Heart left ventricle (tissue), 16 donors: ENCODE measurements around the gene DNMT3B. TPM values are rescaled to one million over a fixed set of nuclear protein-coding genes. Genes with fewer than 3 reads are reported as not detected.
A peak's percentile ranks its signal among the peaks of the same experiment; 100 is the strongest.

Source experiments
- ATAC-seq, 4 donors: fragments of 200-7000 bp; cut with Tn5 transposase; one replicate each; pipeline ENCODE4 v1.9.1; 2020 to 2022; ENCODE audit warnings: moderate library complexity in 4 of 4, mild to moderate bottlenecking in 3 of 4, moderate number of reproducible peaks in 1 of 4
- DNase-seq, 5 donors: peaks; one replicate each; pipeline ENCODE4 v3.0.0-alpha.2; 2020
- H3K27ac ChIP-seq, 12 donors: fragments of 200-600 bp; sonication (generic) in 4 of 12; one replicate each; pipeline versions ENCODE4 v1.5.0 to v1.8.0; 2016 to 2022; ENCODE audit warnings: mild to moderate bottlenecking in 2 of 12
- H3K27me3 ChIP-seq, 9 donors: fragments of 200-600 bp; sonication (generic) in 2 of 9; one replicate each; pipeline versions ENCODE4 v1.5.1 to v1.8.0; 2016 to 2022; ENCODE audit warnings: mild to moderate bottlenecking in 3 of 9
- H3K36me3 ChIP-seq, 9 donors: fragments of 200-600 bp; sonication (generic) in 2 of 9; one replicate each; pipeline versions ENCODE4 v1.5.0 to v1.8.0; 2018 to 2022; ENCODE audit warnings: mild to moderate bottlenecking in 2 of 9
- H3K4me1 ChIP-seq, 12 donors: fragments of 200-600 bp; sonication (generic) in 4 of 12; one replicate each; pipeline versions ENCODE4 v1.5.0 to v1.8.0; 2016 to 2022; ENCODE audit warnings: mild to moderate bottlenecking in 3 of 12
- H3K4me3 ChIP-seq, 12 donors: fragments of 200-600 bp; sonication (generic) in 4 of 12; one replicate each; pipeline versions ENCODE4 v1.5.0 to v1.8.0; 2017 to 2022; ENCODE audit warnings: mild to moderate bottlenecking in 9 of 12, moderate library complexity in 4 of 12
- H3K9me3 ChIP-seq, 12 donors: fragments of 200-600 bp; sonication (generic) in 4 of 12; one replicate each; pipeline versions ENCODE4 v1.5.0 to v1.8.0; 2016 to 2022; ENCODE audit warnings: mild to moderate bottlenecking in 1 of 12
- CTCF ChIP-seq, 12 donors: fragments of 200-600 bp; sonication (generic) in 4 of 12; IDR thresholded peaks; one replicate each; pipeline versions ENCODE4 v1.5.0 to v1.8.0; 2018 to 2022; ENCODE audit warnings: antibody characterized with exemption in 12 of 12, mild to moderate bottlenecking in 5 of 12
- POLR2A ChIP-seq, 2 donors: fragments of 450-650 bp; IDR thresholded peaks; one replicate each; pipeline ENCODE4 v1.6.1; 2017; ENCODE audit warnings: antibody characterized with exemption in 2 of 2, mild to moderate bottlenecking in 2 of 2, moderate library complexity in 2 of 2
- WGBS, 4 donors: extraction: QIAGEN DNeasy Blood & Tissue Kit in 2 of 4; methylation state at CpG; one replicate each; pipeline versions ENCODE4 v1.1.5 to v1.1.7; 2013 to 2018; 5-methylcytosine and 5-hydroxymethylcytosine counted together
- intact Hi-C, 10 donors: fragments of 100-400 bp; cut with DNase I; formaldehyde crosslinking; loops; one replicate each; pipeline versions ENCODE4 v1.11.1 to v1.14.2; 2022
- polyA plus RNA-seq, 2 donors: library from polyadenylated mRNA; stranded (reverse); fragments of 200-250 nt; gene quantifications; one replicate each; pipeline ENCODE4 v1.2.3, GENCODE V29; 2013
- total RNA-seq, 9 donors: library from RNA; depleted of rRNA in 2 of 9; stranded (reverse); fragments of >200 nt in 2 of 9; fragmentation: NEBNext Ultra II Directional in 3 of 9; extraction: Animal tissue kit (Norgen Biotek cat#: 25700) in 3 of 9; gene quantifications; one replicate each; pipeline versions ENCODE4 v1.1.0 to v1.2.4, GENCODE V29; 2016 to 2023
- donor health status: ischemic (EF 13 %, LVEDD 7.1; RV severe dilation, severe dysfunction).
- donor health status: healthy with polysubstance abuse.
- donor health status: DM: no; HTN: yes; CAD: no.
- donor health status: DM: no; HTN: no; CAD: no.
- donor health status: ischemic (EF 25% LVEDD 6.9; RV normal size, moderate dysfunction).
- donor health status: ischemic (EF 25% LVEDD 5.7; RV mildly dilated, moderate dysfunction).
- donor health status: healthy.
- donor health status: DM: yes; HTN: yes; CAD: no.
- donor health status: ischemic (EF 35%, LVEDD 5.7; RV mildly dilated, moderate dysfunction).
- donor health status: nonischemic (EF 11% LVEDD 7.7; RV severe dilation, severe dysfunction).
- donor health status: DM: yes; HTN: yes; CAD: no.
- donor health status: PGD.
- donor health status: ischemic (EF 29% LVEDD 5.4; RV normal size, mild dysfunction).
- donor health status: nonischemic (EF 23%, LVEDD 6.1; RV moderate dilation, normal function).

DNMT3B gene
- total and polyA plus RNA-seq, 11 donors: 0.19 to 1.2 (median 0.50) TPM

DNA sequence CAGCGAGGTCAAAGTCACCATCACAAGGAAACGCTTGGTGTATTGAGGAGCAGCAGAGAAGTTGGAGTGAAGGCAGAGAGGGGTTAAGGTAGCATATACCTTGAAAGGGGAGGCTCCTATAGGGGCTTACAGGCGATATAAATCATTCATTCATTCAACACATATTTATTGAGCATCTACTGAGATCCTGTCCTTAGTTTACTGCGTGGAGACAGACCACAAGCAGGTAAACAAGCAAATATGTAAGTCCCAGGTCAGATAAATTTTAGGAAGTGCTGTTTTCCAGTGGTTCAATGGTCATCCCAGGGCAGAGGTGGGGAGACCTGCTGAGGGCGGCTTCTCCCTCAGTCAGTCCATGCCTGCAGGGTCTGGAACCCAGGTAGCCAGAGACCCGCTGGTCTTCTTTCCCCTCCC lies 761 bp upstream of the DNMT3B start:
- no peak for TF ChIP-seq POLR2A (IDR thresholded peaks at IDR 0.05)
- no peak for TF ChIP-seq CTCF (IDR thresholded peaks at IDR 0.05)
- intact Hi-C loops: loop anchor here in 3 of 10 donors (5.0 kb wide), 2 partner anchors 84 to 89 kb away; partner anchors contain the start of gene C20orf203 (in 1 of the 3)
- DNase-seq: no peak
- H3K27ac ChIP-seq: no peak overlapping the region
- no peak for ATAC-seq
- H3K9me3 ChIP-seq: no peaks in the 10 kb centered on the region
- H3K27me3 ChIP-seq: no peaks in the 10 kb centered on the region
- peaks cover 0 to 26% (median 13%) of the 10 kb centered on the region in 12 donors for H3K4me1 ChIP-seq
- peak overlapping the region; percentile 59 to 99 (median 84) for H3K4me3 ChIP-seq
- no peaks in the 10 kb centered on the region for H3K36me3 ChIP-seq
- WGBS, 4 donors: 40 to 55% (median 42%) methylated on average over 5 to 6 of the region's 6 CpGs

DNA sequence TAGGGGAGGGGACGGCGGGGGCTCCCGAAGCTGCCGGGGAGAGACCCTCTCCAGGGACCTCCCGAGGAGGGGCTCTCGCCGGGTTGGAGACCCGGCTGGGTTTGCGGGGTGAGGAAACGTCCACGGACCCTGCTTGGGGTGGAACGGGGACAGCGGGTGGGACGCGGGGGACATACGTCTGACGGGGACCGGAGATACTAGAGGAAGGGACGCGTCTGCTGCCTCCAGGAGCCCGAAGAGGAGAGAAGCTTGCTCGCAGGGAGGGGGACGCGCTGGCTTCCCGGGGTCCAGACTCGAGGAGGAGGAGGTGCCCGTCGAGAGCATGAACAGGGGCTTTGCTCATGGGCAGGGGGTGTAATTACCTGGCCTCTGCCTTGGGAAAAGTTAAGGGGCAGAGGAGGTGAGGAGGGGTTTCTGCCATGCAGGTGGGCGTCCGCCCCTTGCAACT lies 593 bp downstream of the DNMT3B start:
- Histone ChIP-seq H3K9me3 (no peaks in the 10 kb centered on the region), H3K27ac (peak overlapping the region in 3 of 12 donors; percentile 45 to 67 (median 55)), H3K27me3 (no peaks in the 10 kb centered on the region), H3K36me3 (no peaks in the 10 kb centered on the region), H3K4me3 (peak overlapping the region; percentile 59 to 99 (median 84)), H3K4me1 (peaks cover 0 to 26% (median 13%) of the 10 kb centered on the region in 12 donors)
- intact Hi-C loops: loop anchor here in 3 of 10 donors (5.0 kb wide), 2 partner anchors 85 to 90 kb away; partner anchors contain the start of gene C20orf203 (in 1 of the 3)
- TF ChIP-seq POLR2A (IDR thresholded peaks at IDR 0.05): no peak
- no peak for TF ChIP-seq CTCF (IDR thresholded peaks at IDR 0.05)
- peak in 3 of 4 donors; percentile 5 to 44 (median 7) for ATAC-seq
- peak in 2 of 5 donors; percentile 26 to 65 for DNase-seq
- 0 to 1% (median 1%) methylated on average over 23 to 30 of the region's 30 CpGs for WGBS, 4 donors

GRCh38 chr20:32763202-32764004 lies 1.2 kb downstream of the DNMT3B start:
- no peak for ATAC-seq
- no peaks in the 10 kb centered on the region for H3K27me3 ChIP-seq
- H3K27ac ChIP-seq: peak overlapping the region in 1 of 12 donors; percentile 67
- TF ChIP-seq CTCF (IDR thresholded peaks at IDR 0.05) (no peak), POLR2A (IDR thresholded peaks at IDR 0.05) (no peak)
- peaks cover 0 to 26% (median 13%) of the 10 kb centered on the region in 12 donors for H3K4me1 ChIP-seq
- intact Hi-C loops: loop anchor here in 3 of 10 donors (5.0 kb wide), 2 partner anchors 86 to 91 kb away; partner anchors contain the start of gene C20orf203 (in 1 of the 3)
- no peaks in the 10 kb centered on the region for H3K9me3 ChIP-seq
- DNase-seq: no peak
- peak overlapping the region; percentile 59 to 99 (median 84) for H3K4me3 ChIP-seq
- H3K36me3 ChIP-seq: no peaks in the 10 kb centered on the region
- 21 to 42% (median 27%) methylated on average over 21 to 40 of the region's 40 CpGs for WGBS, 4 donors
